Measurements from ENCODE around the gene PERM1.
"Not testable (repeated sequence)": the region's sequence is repeated elsewhere in the genome, so short reads cannot be mapped to it uniquely, and the experiment has no call there.

PERM1 gene

GRCh38 chr1:981955-982558 lies at the start of gene PERM1:
Gene PERM1, minus strand, starts transcription at chr1:982093. Its CDS starts 1,064 bp downstream, at chr1:981029.
- DNase-seq (ENCODE audit: extremely low read depth in 1 of 2, low read depth in 1 of 2): no peak

GRCh38 chr1:1030867-1031658 lies 49.2 kb upstream of the PERM1 start:
- DNase-seq (ENCODE audit: extremely low read depth in 1 of 2, low read depth in 1 of 2): not testable (repeated sequence)

- DNase-seq (ENCODE audit: extremely low read depth in 1 of 2, low read depth in 1 of 2): no peak
These were observed 45.9 kb upstream of the PERM1 start for GRCh38 chr1:1027791-1028190.

GRCh38 chr1:1026599-1027413 lies 44.9 kb upstream of the PERM1 start:
- DNase-seq (ENCODE audit: extremely low read depth in 1 of 2, low read depth in 1 of 2): no peak

GRCh38 chr1:1025730-1026129 lies 43.8 kb upstream of the PERM1 start:
- no peak for DNase-seq (ENCODE audit: extremely low read depth in 1 of 2, low read depth in 1 of 2)

- DNase-seq (ENCODE audit: extremely low read depth in 1 of 2, low read depth in 1 of 2): no peak
These were observed 43.1 kb upstream of the PERM1 start for GRCh38 chr1:1024771-1025699.

- no peak for DNase-seq (ENCODE audit: extremely low read depth in 1 of 2, low read depth in 1 of 2)
These were observed 42.4 kb upstream of the PERM1 start for GRCh38 chr1:1024149-1024770.

GRCh38 chr1:1023700-1024099 lies 41.8 kb upstream of the PERM1 start:
- DNase-seq (ENCODE audit: extremely low read depth in 1 of 2, low read depth in 1 of 2): no peak

GRCh38 chr1:1022302-1023009 lies 40.6 kb upstream of the PERM1 start:
- DNase-seq (ENCODE audit: extremely low read depth in 1 of 2, low read depth in 1 of 2): no peak

- no peak for DNase-seq (ENCODE audit: extremely low read depth in 1 of 2, low read depth in 1 of 2)
These were observed 40.0 kb upstream of the PERM1 start for GRCh38 chr1:1021920-1022259.

- DNase-seq (ENCODE audit: extremely low read depth in 1 of 2, low read depth in 1 of 2): no peak
These were observed 39.4 kb upstream of the PERM1 start for GRCh38 chr1:1021010-1021919.

- no peak for DNase-seq (ENCODE audit: extremely low read depth in 1 of 2, low read depth in 1 of 2)
These were observed 38.6 kb upstream of the PERM1 start for GRCh38 chr1:1020415-1021009.

- DNase-seq (ENCODE audit: extremely low read depth in 1 of 2, low read depth in 1 of 2): no peak
These were observed 38.1 kb upstream of the PERM1 start, which contains the start of gene AGRN for GRCh38 chr1:1020000-1020404. Gene AGRN, plus strand, starts transcription at chr1:1020120. Its CDS starts 53 bp downstream, at chr1:1020173.

GRCh38 chr1:1019122-1019999 lies 37.5 kb upstream of the PERM1 start:
- peak in 1 of 2 donors; percentile 76 for DNase-seq (ENCODE audit: extremely low read depth in 1 of 2, low read depth in 1 of 2)

GRCh38 chr1:1018321-1018685 lies 36.4 kb upstream of the PERM1 start:
- not testable (repeated sequence) for DNase-seq (ENCODE audit: extremely low read depth in 1 of 2, low read depth in 1 of 2)

- DNase-seq (ENCODE audit: extremely low read depth in 1 of 2, low read depth in 1 of 2): not testable (repeated sequence)
These were observed 35.8 kb upstream of the PERM1 start for GRCh38 chr1:1017397-1018320.

Measured in activated CD8-positive, alpha-beta memory T cell treated with anti-CD3 and anti-CD28 coated beads for 1 hour (primary cell).